Measurements from ENCODE around the gene PDPN. TPM values are rescaled to one million over a fixed set of nuclear protein-coding genes. Genes with fewer than 3 reads are reported as not detected.

PDPN gene
- total RNA-seq, 1 donor from 2014 or later = 5.3 TPM

GRCh38 chr1:13581446-13581845, 2.2 kb upstream of the PDPN start:
- no peak for DNase-seq

- no peak for DNase-seq
These were observed 754 bp upstream of the PDPN start for GRCh38 chr1:13582713-13583443.

GRCh38 chr1:13583966-13584791, 547 bp downstream of the PDPN start:
- DNase-seq = no peak

- DNase-seq = no peak
These were observed 1.4 kb downstream of the PDPN start for GRCh38 chr1:13584876-13585611.

GRCh38 chr1:13585612-13585991, 2.0 kb downstream of the PDPN start:
- no peak for DNase-seq

DNA sequence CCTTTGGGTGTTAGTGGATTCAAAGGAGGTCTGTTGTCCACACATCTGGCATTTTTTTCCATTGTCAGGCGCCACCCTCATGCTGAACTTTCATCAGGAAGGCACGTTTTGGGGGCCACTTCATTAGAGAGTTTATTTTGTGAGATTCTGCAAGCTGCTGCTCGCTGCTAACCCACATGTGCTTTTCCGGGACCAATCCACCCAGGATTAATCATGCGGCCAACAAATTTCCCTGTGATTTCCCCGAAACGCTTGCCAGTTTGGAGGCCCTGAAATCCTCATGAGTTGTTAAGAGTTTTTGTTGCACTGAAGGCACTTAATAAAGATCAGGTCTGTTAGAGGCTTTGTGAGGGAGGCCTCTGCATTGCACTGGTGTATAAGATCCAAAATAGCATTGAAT, 2.4 kb downstream of the PDPN start:
- DNase-seq = peak; percentile 13

- DNase-seq = no peak
These were observed 3.8 kb downstream of the PDPN start for GRCh38 chr1:13587256-13588030.

GRCh38 chr1:13588946-13589796, 5.5 kb downstream of the PDPN start:
- DNase-seq = no peak

- DNase-seq = no peak
These were observed 6.9 kb downstream of the PDPN start for GRCh38 chr1:13590486-13590885.

GRCh38 chr1:13593511-13594131, 10.0 kb downstream of the PDPN start:
- peak; percentile 68 for DNase-seq

GRCh38 chr1:13595411-13595810, 11.8 kb downstream of the PDPN start:
- no peak for DNase-seq

GRCh38 chr1:13597166-13597565, 13.5 kb downstream of the PDPN start:
- no peak for DNase-seq

DNA sequence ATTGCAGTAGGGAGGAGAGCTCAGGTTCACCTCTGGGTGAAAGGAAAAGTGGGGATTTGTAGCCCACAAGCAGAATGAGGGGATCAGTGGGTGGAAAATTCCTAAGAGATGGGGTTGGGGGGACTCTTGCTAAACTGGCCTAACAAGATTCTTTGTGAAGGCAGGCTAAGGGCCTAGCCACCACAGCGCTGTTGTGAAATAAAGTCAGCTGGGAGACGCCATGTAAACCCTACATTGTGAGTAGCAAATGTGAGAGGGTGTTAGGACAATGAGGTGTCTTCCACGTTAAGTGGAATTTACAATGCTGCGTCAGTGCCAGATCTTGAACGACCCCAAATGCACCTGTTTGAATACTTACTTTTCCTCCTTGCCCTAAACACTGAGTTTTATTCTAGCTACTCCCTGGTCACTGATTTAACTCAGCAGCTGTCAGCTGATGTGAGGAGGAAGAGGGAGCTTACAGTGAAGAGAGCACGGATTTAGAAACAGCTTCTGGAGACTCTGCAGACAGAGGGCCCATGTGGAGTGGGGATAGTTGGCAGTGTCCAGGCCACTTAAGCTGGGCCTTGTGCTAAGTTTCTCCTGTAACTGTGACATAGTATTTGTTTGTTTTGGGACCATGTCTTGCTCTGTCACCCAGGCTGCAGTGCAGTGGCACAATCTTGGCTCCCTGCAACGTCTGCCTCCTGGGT, 17.3 kb downstream of the PDPN start:
- DNase-seq = no peak

GRCh38 chr1:13604176-13604575, 20.5 kb downstream of the PDPN start:
- DNase-seq = no peak

DNA sequence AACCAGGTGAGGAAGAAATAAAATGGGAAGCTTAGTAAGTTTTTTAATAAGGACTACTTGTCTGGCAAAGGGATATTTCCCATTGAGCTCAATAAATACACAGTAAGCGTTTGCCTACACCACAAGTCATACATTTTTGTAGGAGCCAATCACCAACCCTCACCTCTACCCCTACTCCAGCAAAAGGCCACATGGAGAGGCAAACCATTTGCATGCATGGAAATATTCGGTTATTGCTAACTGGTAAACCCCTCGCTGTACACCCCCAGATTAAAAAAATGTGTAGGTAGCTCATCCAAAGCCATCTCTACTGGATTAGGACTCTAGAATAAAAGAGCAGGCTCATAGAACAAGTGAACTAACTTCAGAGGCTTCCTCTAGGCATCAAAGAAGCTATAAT, 21.1 kb downstream of the PDPN start:
- no peak for DNase-seq

DNA sequence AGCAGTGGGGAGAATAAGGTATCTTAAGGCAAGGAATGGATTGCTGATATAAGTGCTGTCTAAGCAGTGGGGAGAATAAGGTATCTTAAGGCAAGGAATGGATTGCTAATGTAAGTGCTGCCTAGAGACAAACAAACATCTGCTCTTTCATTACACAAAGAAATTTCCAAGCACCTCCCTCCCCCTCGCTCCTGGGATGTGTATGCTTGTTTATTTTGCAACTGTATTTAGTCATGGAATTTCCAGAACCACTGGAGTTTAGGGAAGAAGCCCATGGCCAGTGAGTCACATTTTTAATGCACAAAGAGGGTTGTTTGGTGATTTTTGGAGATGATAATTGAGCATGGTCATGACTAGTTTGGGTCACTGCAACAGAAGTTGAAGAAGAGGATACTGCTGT, 21.5 kb downstream of the PDPN start:
- DNase-seq = peak; percentile 30

DNA sequence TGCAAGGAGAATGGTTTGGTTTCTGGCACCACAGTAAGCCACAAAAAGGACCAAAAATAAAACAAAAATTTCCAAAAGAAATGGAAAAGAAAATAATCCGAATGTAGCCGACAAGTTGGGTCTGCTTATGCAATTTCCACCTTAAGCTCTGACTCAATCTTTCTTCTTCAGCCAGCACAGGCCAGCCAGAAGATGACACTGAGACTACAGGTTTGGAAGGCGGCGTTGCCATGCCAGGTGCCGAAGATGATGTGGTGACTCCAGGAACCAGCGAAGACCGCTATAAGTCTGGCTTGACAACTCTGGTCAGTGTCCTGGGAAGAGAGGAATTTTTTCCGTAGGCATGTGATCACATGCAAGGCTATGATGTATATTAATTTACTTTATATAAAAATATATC, 23.4 kb downstream of the PDPN start:
- no peak for DNase-seq

GRCh38 chr1:13616234-13616633, 32.6 kb downstream of the PDPN start:
- DNase-seq = peak; percentile 60

GRCh38 chr1:13617108-13617507, 33.5 kb downstream of the PDPN start:
- peak; percentile 64 for DNase-seq

DNA sequence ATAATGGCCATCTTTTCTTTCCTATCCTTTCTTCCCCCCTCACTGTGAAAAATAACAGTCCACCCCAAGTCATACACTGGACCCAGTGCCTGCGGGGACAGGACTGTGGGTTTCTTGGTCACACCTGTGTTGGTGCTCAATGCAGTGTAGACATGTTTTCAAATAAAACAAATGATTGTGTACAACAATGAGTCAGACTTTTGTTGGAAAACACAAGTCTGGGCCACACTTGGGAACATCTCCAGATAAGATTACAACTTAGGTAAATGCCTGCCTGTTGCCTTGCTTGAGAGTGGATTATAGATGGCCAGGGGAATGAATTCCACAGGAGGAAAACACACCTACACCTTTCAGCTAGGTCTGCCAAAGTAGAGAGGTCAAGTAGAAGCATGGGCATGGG, 34.1 kb downstream of the PDPN start:
- no peak for DNase-seq

All from skin of body (tissue), 2 donors.